SK-N-SH treated with all-trans-retinoic acid at 6 μM for 48 hours (cell line): ENCODE data around the gene ITGB2.

Source experiments
- ATAC-seq: fragments of 200-7000 bp; cut with Tn5 transposase; 3 replicates; pipeline ENCODE4 v1.9.1; 2020; ENCODE audit warnings: mild to moderate bottlenecking, moderate library complexity
- BACH2 ChIP-seq: fragments of 250-450 bp; sonication (Bioruptor Pico); IDR thresholded peaks from 2 replicates; pipeline ENCODE4 v1.9.0; 2021; ENCODE audit warnings: mild to moderate bottlenecking, borderline replicate concordance
- CREB5 ChIP-seq: fragments of 250-450 bp; sonication (Bioruptor Pico); IDR thresholded peaks from 2 replicates; pipeline ENCODE4 v1.5.1; 2020; ENCODE audit warnings: low read depth, mild to moderate bottlenecking, moderate library complexity
- CSDC2 ChIP-seq: fragments of 250-450 bp; sonication (Bioruptor Pico); IDR thresholded peaks from 2 replicates; pipeline ENCODE4 v1.5.0; 2020; ENCODE audit warnings: mild to moderate bottlenecking, moderate library complexity
- CSRNP3 ChIP-seq: fragments of 250-450 bp; sonication (Bioruptor Pico); IDR thresholded peaks from 2 replicates; pipeline ENCODE4 v1.5.1; 2021; ENCODE audit warnings: mild to moderate bottlenecking, moderate library complexity
- ESRRG ChIP-seq: fragments of 250-450 bp; sonication (Bioruptor Pico); IDR thresholded peaks from 2 replicates; pipeline ENCODE4 v1.6.1; 2021; ENCODE audit warnings: mild to moderate bottlenecking
- GLIS3 ChIP-seq: fragments of 250-450 bp; sonication (Bioruptor Pico); IDR thresholded peaks from 2 replicates; pipeline ENCODE4 v1.5.0; 2020; ENCODE audit warnings: mild to moderate bottlenecking, moderate library complexity
- ISL1 ChIP-seq: fragments of 250-450 bp; sonication (Bioruptor Pico); IDR thresholded peaks from 2 replicates; pipeline ENCODE4 v2.1.2; 2022; ENCODE audit warnings: mild to moderate bottlenecking, moderate library complexity
- OSR1 ChIP-seq: fragments of 250-450 bp; sonication (Bioruptor Pico); IDR thresholded peaks from 2 replicates; pipeline ENCODE4 v1.8.0; 2022; ENCODE audit warnings: moderate library complexity, mild to moderate bottlenecking, inconsistent platforms
- PATZ1 ChIP-seq: fragments of 250-450 bp; sonication (Bioruptor Pico); IDR thresholded peaks from 2 replicates; pipeline ENCODE4 v1.8.0; 2020; ENCODE audit warnings: mild to moderate bottlenecking, moderate library complexity, borderline replicate concordance
- PPARA ChIP-seq: fragments of 250-450 bp; sonication (Bioruptor Pico); IDR thresholded peaks from 2 replicates; pipeline ENCODE4 v1.5.0; 2020; ENCODE audit warnings: mild to moderate bottlenecking, borderline replicate concordance
- RARB ChIP-seq: fragments of 250-450 bp; sonication (Bioruptor Pico); IDR thresholded peaks from 2 replicates; pipeline ENCODE4 v1.8.0; 2021; ENCODE audit warnings: mild to moderate bottlenecking, moderate library complexity
- SNAI2 ChIP-seq: fragments of 250-450 bp; sonication (Bioruptor Pico); IDR thresholded peaks from 2 replicates; pipeline ENCODE4 v1.5.0; 2020; ENCODE audit warnings: mild to moderate bottlenecking, moderate library complexity
- TCF4 ChIP-seq: fragments of 250-450 bp; sonication (Bioruptor Pico); IDR thresholded peaks from 2 replicates; pipeline ENCODE4 v1.8.0; 2021; ENCODE audit warnings: mild to moderate bottlenecking, moderate library complexity, borderline replicate concordance
- TOX ChIP-seq: fragments of 250-450 bp; sonication (Bioruptor Pico); IDR thresholded peaks from 2 replicates; pipeline ENCODE4 v1.8.0; 2021; ENCODE audit warnings: mild to moderate bottlenecking, moderate library complexity, borderline replicate concordance
- TSHZ2 ChIP-seq: fragments of 250-450 bp; sonication (Bioruptor Pico); IDR thresholded peaks from 2 replicates; pipeline ENCODE4 v1.5.0; 2020; ENCODE audit warnings: mild to moderate bottlenecking, moderate library complexity
- ZC3H10 ChIP-seq: fragments of 250-450 bp; sonication (Bioruptor Pico); IDR thresholded peaks from 2 replicates; pipeline ENCODE4 v1.5.1; 2021; ENCODE audit warnings: mild to moderate bottlenecking, moderate library complexity
- ZFP3 ChIP-seq: fragments of 250-450 bp; sonication (Bioruptor Pico); IDR thresholded peaks from 2 replicates; pipeline ENCODE4 v1.5.0; 2020; ENCODE audit warnings: mild to moderate bottlenecking, moderate library complexity
- ZNF565 ChIP-seq: fragments of 450-650 bp; formaldehyde crosslinking; conservative IDR thresholded peaks from 2 replicates; pipeline ENCODE4 v1.5.0; 2020; ENCODE audit warnings: low read depth, mild to moderate bottlenecking, moderate library complexity
- ZNF8 ChIP-seq: fragments of 450-650 bp; formaldehyde crosslinking; IDR thresholded peaks from 2 replicates; pipeline ENCODE4 v1.5.0; 2020; ENCODE audit warnings: mild to moderate bottlenecking, moderate library complexity

Gene ITGB2

GRCh38 chr21:44918581-44919033 lies 2.1 kb downstream of the ITGB2 start:
- ATAC-seq, result no peak

GRCh38 chr21:44918107-44918470 lies 2.6 kb downstream of the ITGB2 start:
- TF ChIP-seq RARB (CRISPR knock-in tag) (no peak), CSDC2 (no peak), TSHZ2 (CRISPR knock-in tag) (no peak), ISL1 (CRISPR knock-in tag) (no peak), PATZ1 (no peak), PPARA (CRISPR knock-in tag) (no peak), ZNF8 (CRISPR knock-in tag) (no peak), ZC3H10 (no peak), BACH2 (CRISPR knock-in tag) (no peak), OSR1 (CRISPR knock-in tag) (no peak), ESRRG (CRISPR knock-in tag) (no peak), TCF4 (CRISPR knock-in tag) (no peak), TOX (CRISPR knock-in tag) (no peak)
- ATAC-seq, result no peak

More at GRCh38 chr21:44918581-44919033, 2.1 kb downstream of the ITGB2 start:
- TF ChIP-seq ISL1 (CRISPR knock-in tag) (no peak), TCF4 (CRISPR knock-in tag) (no peak), CREB5 (CRISPR knock-in tag) (no peak)

GRCh38 chr21:44917446-44918106 lies 3.1 kb downstream of the ITGB2 start:
- TF ChIP-seq TCF4 (CRISPR knock-in tag) (no peak), GLIS3 (CRISPR knock-in tag) (no peak), ZNF565 (CRISPR knock-in tag) (no peak), ISL1 (CRISPR knock-in tag) (no peak), CREB5 (CRISPR knock-in tag) (no peak), CSRNP3 (CRISPR knock-in tag) (no peak), ZFP3 (CRISPR knock-in tag) (no peak), ZNF8 (CRISPR knock-in tag) (no peak), TOX (CRISPR knock-in tag) (no peak), TSHZ2 (CRISPR knock-in tag) (no peak), SNAI2 (CRISPR knock-in tag) (no peak)
- ATAC-seq, result no peak
